GM19467 (cell line): ENCODE data around the gene MOB1B.
"Not testable (repeated sequence)": the region's sequence is repeated elsewhere in the genome, so short reads cannot be mapped to it uniquely, and the experiment has no call there.

ENCODE experiments used
- ATAC-seq: cut with Tn5 transposase; IDR thresholded peaks from one replicate; pipeline ENCODE4 v1.9.1; 2021; ENCODE audit warnings: mild to moderate bottlenecking, moderate library complexity; ENCODE audit not compliant: unreplicated experiment

The MOB1B gene

DNA sequence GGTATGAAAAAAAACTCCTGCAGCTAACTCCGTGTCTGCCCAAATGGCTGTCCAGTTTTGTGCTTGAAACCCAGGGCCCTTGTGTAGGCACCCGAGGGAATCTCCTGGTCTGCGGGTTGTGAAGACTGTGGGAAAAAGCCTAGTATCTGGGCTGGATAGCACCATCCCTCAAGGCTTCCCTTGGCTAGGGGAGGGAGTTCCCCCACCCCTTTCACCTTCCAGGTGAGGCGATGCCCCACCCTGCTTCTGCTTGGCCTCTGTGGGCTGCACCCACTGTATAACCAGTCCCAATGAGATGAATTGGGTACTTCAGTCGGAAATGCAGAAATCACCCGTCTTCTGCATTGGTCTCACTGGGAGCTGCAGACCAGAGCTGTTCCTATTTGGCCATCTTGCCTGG lies 102.9 kb downstream of the MOB1B start:
- not testable (repeated sequence) for ATAC-seq

DNA sequence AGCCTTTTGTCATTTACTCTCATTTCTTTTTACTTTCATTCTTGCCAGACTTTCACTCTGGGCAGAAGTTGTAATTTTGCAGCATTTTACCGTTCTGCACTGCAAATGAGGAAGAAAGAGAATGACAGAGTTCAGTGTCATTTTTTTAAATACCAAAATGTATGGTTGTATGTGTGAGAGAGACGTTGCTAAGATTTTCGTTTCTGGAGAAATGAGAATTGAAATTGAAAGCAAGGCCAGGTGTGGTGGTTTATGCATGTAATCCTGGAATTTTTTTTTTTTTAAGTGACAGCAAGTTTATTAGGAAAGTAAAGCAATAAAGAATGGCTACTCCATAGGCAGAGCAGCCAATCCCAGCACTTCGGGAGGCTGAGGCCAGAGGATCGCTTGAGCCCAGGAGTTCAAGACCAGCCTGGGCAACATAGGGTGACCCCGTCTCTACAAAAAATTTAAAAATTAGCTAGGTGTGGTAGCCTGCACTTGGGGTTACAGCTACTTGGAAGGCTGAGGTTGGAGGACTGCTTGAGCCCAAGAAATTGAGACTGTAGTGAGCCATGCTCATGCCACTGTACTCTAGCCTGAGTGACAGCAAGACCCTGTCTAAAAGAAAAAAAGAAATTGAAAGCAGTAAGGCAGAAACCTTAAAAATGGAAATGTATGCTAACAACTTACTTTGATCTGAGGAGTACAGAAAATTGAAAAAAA lies 104.2 kb downstream of the MOB1B start:
- ATAC-seq = peak; percentile 72

DNA sequence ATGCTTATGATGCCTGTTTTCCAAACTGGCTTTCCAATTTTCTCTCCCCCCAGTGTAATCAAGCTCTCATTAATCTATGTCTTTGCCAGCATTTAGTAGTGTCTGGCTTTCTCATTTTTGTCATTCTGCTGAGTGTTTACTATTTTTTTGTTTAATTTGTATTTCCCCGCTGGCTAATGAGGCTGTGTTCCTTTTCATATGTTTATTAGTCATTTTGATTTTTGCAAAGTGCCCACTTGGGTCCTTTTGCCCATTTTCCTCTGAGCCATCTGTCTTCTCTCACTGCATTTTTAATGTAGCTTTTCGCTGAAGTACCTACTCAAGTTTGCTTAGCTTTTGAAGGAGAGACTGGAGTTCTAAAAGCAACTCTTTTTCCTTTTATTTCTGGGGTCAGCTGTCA lies 106.0 kb downstream of the MOB1B start:
- no peak for ATAC-seq

DNA sequence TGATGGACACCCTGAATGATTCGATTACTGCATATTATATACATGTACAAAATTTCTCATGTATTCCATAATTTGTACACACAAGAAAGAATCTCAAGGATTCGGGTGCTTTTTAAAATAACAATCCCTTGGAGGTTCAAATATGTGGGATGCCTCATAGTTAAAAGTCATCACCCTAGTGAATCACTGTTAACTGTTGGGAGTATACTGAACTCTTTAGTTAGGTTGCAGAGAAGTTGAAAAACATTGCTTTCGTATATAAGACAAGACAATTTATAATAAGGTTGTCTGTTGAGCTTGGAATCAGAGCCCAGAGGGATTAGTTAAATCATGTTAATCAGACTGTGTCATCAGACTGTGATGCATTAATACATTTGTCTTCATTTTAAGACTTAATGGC lies 106.9 kb downstream of the MOB1B start:
- ATAC-seq = no peak

DNA sequence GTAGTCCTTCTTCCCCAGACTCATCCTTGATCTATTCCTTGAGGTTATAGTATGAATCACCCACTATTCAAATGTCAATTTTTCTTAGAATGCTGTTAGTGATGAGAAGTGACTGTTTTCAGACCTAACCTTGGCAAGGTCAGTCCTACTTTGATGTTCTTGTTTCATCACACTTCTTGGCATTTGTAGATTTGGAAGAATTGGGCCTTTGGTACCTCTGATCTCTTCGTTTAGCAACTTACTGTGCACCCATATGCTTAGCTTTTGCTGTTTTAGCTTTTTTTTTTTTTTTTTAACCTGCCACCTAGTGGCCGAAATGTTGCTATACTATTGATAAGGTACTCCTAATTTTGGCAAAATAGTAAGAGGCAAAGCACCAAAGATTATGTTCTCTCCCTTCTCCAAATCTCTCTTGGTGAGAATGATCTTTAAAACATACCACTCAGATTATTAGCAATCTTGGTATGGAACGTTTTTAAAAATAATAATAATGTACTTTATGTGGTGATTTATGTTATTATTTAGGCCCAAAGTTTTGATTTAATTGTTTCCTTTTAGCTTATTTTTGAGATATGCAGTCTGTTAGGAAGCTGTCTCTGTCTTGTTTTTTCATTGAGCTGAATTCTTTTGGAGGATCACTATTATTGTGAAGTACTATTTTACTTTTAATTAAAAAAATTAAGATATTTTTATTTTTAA lies 107.9 kb downstream of the MOB1B start:
- no peak for ATAC-seq

DNA sequence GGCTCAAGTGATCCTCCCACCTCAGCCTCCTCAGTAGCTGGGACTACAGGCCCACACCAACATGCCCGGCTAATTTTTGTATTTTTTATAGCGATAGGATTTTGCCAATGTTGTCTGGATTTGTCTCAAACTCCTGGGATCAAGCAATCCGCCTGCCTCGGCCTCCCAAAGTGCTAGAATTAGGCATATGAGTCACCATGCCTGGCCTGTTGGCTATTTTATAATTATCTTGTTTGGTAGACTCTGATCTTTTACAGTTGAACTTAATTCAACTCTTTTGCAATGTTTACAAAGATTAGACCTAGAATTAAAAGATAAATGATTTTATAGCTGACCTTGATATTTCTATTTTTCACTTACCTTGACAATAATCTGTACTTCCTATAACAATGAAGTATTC lies 109.3 kb downstream of the MOB1B start:
- ATAC-seq = no peak

DNA sequence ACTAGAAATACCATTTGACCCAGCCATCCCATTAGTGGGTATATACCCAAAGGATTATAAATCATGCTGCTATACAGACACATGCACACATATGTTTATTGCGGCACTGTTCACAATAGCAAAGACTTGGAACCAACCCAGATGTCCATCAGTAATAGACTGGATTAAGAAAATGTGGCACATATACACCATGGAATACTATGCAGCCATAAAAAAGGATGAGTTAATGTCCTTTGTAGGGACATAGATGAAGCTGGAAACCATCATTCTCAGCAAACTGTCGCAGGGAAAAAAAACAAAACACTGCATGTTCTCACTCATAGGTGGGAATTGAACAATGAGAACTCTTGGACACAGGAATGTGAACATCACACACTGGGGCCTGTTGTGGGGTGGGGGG lies 115.2 kb downstream of the MOB1B start:
- ATAC-seq = not testable (repeated sequence)

DNA sequence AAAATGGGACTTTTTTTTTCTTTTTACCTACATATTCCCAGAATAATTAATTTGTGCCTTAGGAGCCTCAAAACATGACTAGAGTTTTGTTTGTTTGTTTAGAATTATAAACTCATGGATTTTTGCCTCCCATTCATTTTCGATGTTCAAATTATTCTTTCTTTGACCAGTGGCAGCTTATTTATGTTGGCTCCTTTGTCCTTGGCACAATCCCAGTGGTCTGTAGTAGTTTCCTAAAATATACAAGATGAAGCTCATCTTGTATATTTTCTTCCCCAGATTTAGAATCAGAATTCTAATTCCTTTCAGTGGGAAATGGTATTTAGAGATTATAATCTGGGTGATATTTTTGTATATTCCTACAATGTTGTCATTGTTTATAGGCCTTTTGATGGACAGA lies 118.4 kb downstream of the MOB1B start:
- no peak for ATAC-seq

DNA sequence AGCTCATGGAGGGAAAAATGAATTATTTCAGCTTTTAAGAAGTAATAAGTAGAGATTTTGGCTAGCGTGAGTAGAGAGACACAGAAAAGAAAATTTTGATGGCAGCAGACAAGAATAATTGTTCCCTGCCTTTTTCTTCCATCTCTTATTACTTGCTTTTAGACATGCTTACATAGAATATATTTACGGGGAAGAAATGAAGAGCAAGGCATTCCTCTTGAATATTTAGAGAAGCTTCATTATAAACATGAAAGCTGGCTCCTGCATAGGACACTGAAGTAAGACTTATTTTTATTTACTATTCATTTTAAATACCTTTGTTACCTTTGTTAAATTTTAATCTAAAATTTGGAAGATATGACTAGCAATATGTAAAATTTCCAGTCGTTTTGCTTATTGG lies 123.5 kb downstream of the MOB1B start:
- ATAC-seq = no peak

DNA sequence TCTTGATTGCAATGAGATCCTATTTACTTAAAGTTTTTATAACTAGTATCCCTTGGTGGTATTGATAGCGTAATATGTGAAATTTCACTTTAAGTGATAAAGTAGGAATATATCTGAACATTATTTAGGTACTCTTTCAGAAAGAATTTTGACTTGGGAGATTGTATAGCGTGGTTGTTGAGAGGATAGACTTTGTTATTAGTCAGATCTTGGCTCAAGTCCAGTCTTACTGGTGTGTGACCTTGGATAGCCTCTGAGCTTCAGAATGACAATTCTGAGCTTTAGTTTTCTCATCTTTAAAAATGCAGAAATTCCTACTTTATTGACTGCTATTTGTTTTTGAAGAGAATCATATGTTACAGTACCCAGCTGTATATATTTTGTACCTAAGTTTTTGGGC lies 123.9 kb downstream of the MOB1B start:
- no peak for ATAC-seq

DNA sequence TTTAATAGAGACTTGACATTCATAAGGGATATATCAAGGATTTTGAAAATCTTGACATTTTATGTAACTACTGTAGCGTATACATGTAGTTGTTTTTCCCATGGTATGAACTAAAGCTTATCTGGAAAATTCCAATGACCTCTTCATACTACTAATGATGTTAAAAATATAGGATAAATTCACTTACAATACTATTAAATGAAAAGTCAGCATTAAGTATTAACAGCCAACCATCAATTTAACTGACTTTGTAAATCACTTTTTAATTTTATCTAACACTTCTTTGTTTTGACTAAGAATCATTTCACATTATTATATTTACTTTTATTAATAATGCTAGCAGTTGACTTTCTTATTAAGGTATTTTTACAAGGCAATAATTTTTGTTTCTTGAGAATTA lies 125.4 kb downstream of the MOB1B start:
- ATAC-seq = no peak

DNA sequence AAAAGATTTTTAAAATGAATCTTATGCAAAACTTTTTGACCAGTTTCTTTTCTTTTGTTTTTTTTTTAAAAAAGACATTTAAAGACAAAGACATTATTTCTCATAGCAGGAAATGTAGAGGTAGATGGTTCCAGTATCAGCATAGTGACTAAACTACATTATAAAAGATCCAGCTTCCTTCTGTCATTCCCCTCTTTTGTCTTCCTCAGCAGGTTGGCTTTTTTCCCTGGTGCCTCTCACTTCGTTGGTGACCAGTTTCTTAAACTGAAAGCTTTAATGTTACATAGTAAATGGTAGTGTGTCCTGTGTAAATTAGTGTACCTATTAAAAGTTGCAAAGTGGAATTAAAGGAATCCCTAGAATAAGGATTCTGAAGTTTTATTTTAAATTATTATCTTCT lies 127.3 kb downstream of the MOB1B start:
- ATAC-seq = no peak

DNA sequence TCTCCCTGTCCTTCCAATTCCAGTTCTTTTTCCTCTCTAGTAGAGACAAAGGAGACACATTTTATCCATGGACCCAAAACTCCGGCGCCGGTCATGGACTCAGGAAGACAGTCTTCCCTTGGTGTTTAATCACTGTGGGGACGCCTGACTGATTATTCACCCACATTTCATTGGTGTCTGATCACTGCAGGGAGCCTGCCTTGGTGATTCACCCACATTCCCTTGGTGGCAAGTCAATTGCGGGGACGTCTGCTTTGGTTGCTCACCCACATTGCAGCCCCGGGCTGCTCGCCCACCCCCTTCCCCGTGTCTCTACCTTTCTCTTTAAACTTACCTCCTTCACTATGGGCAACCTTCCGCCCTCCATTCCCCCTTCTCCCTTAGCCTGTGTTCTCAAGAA lies 129.9 kb downstream of the MOB1B start:
- ATAC-seq = not testable (repeated sequence)
